Peyer's patch (tissue), 4 donors: ENCODE measurements around the gene PLAU. TPM values are rescaled to one million over a fixed set of nuclear protein-coding genes. Genes with fewer than 3 reads are reported as not detected.
"Not testable (repeated sequence)": the region's sequence is repeated elsewhere in the genome, so short reads cannot be mapped to it uniquely, and the experiment has no call there.

Source experiments
- DNase-seq, 3 donors: peaks; one replicate each; pipeline ENCODE4 v3.0.0-alpha.2; 2017 to 2019
- H3K27ac ChIP-seq, 4 donors: fragments of 200-600 bp; sonication (generic); one replicate each; pipeline ENCODE4 v1.5.1; 2016 to 2019
- H3K27me3 ChIP-seq, 2 donors: fragments of 200-600 bp; sonication (generic); one replicate each; pipeline ENCODE4 v1.5.1; 2019
- H3K36me3 ChIP-seq, 3 donors: fragments of 200-600 bp; sonication (generic); one replicate each; pipeline ENCODE4 v1.5.1; 2016 to 2019
- H3K4me1 ChIP-seq, 4 donors: fragments of 200-600 bp; sonication (generic); one replicate each; pipeline ENCODE4 v1.5.1; 2016 to 2019
- H3K4me3 ChIP-seq, 4 donors: fragments of 200-600 bp; sonication (generic); 1 replicate in 3 of 4; 2 replicates in 1 of 4; pipeline ENCODE4 v1.5.1; 2016 to 2019; ENCODE audit warnings: mild to moderate bottlenecking in 1 of 4
- H3K9me3 ChIP-seq, 4 donors: fragments of 200-600 bp; sonication (generic); one replicate each; pipeline ENCODE4 v1.5.1; 2016 to 2019; ENCODE audit warnings: mild to moderate bottlenecking in 1 of 4
- CTCF ChIP-seq, 6 experiments: fragments of 450-650 bp in 4 of 6; fragments of 200-600 bp in 2 of 6; sonication (generic) in 1 of 6; IDR thresholded peaks; one replicate each; pipeline ENCODE4 v1.5.1; 2017 to 2019; ENCODE audit warnings: antibody characterized with exemption in 6 of 6, mild to moderate bottlenecking in 3 of 6, moderate library complexity in 1 of 6
- POLR2A ChIP-seq, 2 donors: fragments of 450-650 bp; IDR thresholded peaks; one replicate each; pipeline ENCODE4 v1.5.1; 2017; ENCODE audit warnings: antibody characterized with exemption in 2 of 2, mild to moderate bottlenecking in 2 of 2, moderate library complexity in 2 of 2
- total RNA-seq, 4 donors: library from RNA; depleted of rRNA; stranded (reverse); fragments of >200 nt; gene quantifications; one replicate each; pipeline ENCODE4 v1.1.0, GENCODE V29; 2016

Gene PLAU
- total RNA-seq, 4 donors from 2014 or later, result 0.53 to 6.6 (median 2.7) TPM

GRCh38 chr10:73916761-73917470 is 6.0 kb downstream of the PLAU start:
- no peak overlapping the region for H3K4me3 ChIP-seq
- peaks cover 0 to 37% (median 0%) of the 10 kb centered on the region in 4 donors for H3K4me1 ChIP-seq
- H3K27ac ChIP-seq, result peak overlapping the region in 2 of 4 donors; percentile 16 to 46
- no peaks in the 10 kb centered on the region for H3K9me3 ChIP-seq
- H3K27me3 ChIP-seq, result no peaks in the 10 kb centered on the region
- DNase-seq, result peak in 1 of 3 donors; percentile 63
- TF ChIP-seq POLR2A (IDR thresholded peaks at IDR 0.05) (no peak), CTCF (IDR thresholded peaks at IDR 0.05) (no peak)
- H3K36me3 ChIP-seq, result no peaks in the 10 kb centered on the region

GRCh38 chr10:73917566-73918305 is 6.8 kb downstream of the PLAU start:
- H3K4me1 ChIP-seq, result peaks cover 0 to 34% (median 0%) of the 10 kb centered on the region in 4 donors
- H3K27me3 ChIP-seq, result no peaks in the 10 kb centered on the region
- peak overlapping the region in 2 of 4 donors; percentile 11 to 16 for H3K27ac ChIP-seq
- no peaks in the 10 kb centered on the region for H3K36me3 ChIP-seq
- TF ChIP-seq POLR2A (IDR thresholded peaks at IDR 0.05) (no peak), CTCF (IDR thresholded peaks at IDR 0.05) (no peak)
- H3K9me3 ChIP-seq, result no peaks in the 10 kb centered on the region
- H3K4me3 ChIP-seq, result no peak overlapping the region
- DNase-seq, result no peak

- not testable (repeated sequence) for H3K4me3 ChIP-seq, H3K27me3 ChIP-seq, DNase-seq, H3K36me3 ChIP-seq, H3K9me3 ChIP-seq
- Histone ChIP-seq H3K27ac (peak overlapping the region; percentile 31 to 62 (median 35)), H3K4me1 (peaks cover 0 to 34% (median 0%) of the 10 kb centered on the region in 4 donors)
Measured at GRCh38 chr10:73919481-73919880, 8.5 kb downstream of the PLAU start.

- Histone ChIP-seq H3K36me3 (no peaks in the 10 kb centered on the region), H3K4me1 (peaks cover 0 to 30% (median 0%) of the 10 kb centered on the region in 4 donors), H3K4me3 (no peak overlapping the region), H3K27me3 (no peaks in the 10 kb centered on the region), H3K9me3 (no peaks in the 10 kb centered on the region), H3K27ac (peak overlapping the region; percentile 31 to 62 (median 35))
- no peak for TF ChIP-seq POLR2A (IDR thresholded peaks at IDR 0.05)
- TF ChIP-seq CTCF (IDR thresholded peaks at IDR 0.05), result no peak
- peak in 1 of 3 donors; percentile 53 for DNase-seq
Measured at GRCh38 chr10:73920089-73920488, 9.2 kb downstream of the PLAU start.

- no peak overlapping the region for H3K27ac ChIP-seq
- peaks cover 0 to 12% (median 0%) of the 10 kb centered on the region in 4 donors for H3K4me1 ChIP-seq
- H3K27me3 ChIP-seq, result no peaks in the 10 kb centered on the region
- H3K4me3 ChIP-seq, result no peak overlapping the region
- no peaks in the 10 kb centered on the region for H3K9me3 ChIP-seq
- H3K36me3 ChIP-seq, result no peaks in the 10 kb centered on the region
- no peak for DNase-seq
- TF ChIP-seq POLR2A (IDR thresholded peaks at IDR 0.05), result no peak
- TF ChIP-seq CTCF (IDR thresholded peaks at IDR 0.05), result no peak
Measured at GRCh38 chr10:73922007-73922863, 11.3 kb downstream of the PLAU start.
